Endothelial cell of umbilical vein (primary cell): ENCODE measurements around the gene DTD1. TPM values are rescaled to one million over a fixed set of nuclear protein-coding genes. Genes with fewer than 3 reads are reported as not detected.

Experiments
- BruUV-seq: library from RNA; stranded (reverse); fragments of 400-500 nt; replicated peaks from 2 replicates; lab custom pipeline; 2021; lab: Mats Ljungman, UMichigan
- CTCF ChIA-PET: fragments of 300-600, 350-600 bp; sonication (Branson Sonifier 250); formaldehyde crosslinking; loops from one replicate; lab custom pipeline; 2021; ENCODE audit warnings: antibody characterized with exemption, inconsistent platforms; lab: Charles Lee
- POLR2A ChIA-PET: fragments of 300-600, 350-600 bp; sonication (Branson Sonifier 250); formaldehyde crosslinking; loops from one replicate; lab custom pipeline; 2021; ENCODE audit warnings: antibody characterized with exemption, inconsistent platforms; lab: Charles Lee
- DNase-seq: peaks from one replicate; pipeline ENCODE4 v3.0.0-alpha.2; 2011; ENCODE audit warnings: low read depth, low spot score
- FAIRE-seq: peaks from 2 replicates; lab custom pipeline; 2011; peaks lifted over from hg19 to GRCh38; lab: Jason Lieb, UNC
- H2AFZ ChIP-seq: 2 replicates; pipeline ENCODE4 v1.6.0; 2012; ENCODE audit warnings: low read depth, low read length, control low read depth, inconsistent platforms
- H3K27ac ChIP-seq: 2 replicates; pipeline ENCODE4 v1.5.1; 2011; ENCODE audit warnings: low read depth, mild to moderate bottlenecking, control low read depth, low read length, moderate library complexity; ENCODE audit not compliant: insufficient read depth
- H3K27me3 ChIP-seq, 2 experiments: 2 replicates each; pipeline versions ENCODE4 v1.6.0 to v1.6.1; 2011; ENCODE audit warnings: low read length in 2 of 2, mixed read lengths in 1 of 2; ENCODE audit not compliant: control insufficient read depth in 2 of 2, insufficient read depth in 2 of 2
- H3K36me3 ChIP-seq, 2 experiments: 2 replicates in 1 of 2; 3 replicates in 1 of 2; pipeline ENCODE4 v1.5.1; 2011; ENCODE audit warnings: low read length in 2 of 2, mild to moderate bottlenecking in 1 of 2, moderate library complexity in 1 of 2; ENCODE audit not compliant: control insufficient read depth in 2 of 2, insufficient read depth in 2 of 2; ENCODE audit errors: extremely low read depth in 1 of 2
- H3K4me1 ChIP-seq: 3 replicates; pipeline ENCODE4 v1.5.1; 2011; ENCODE audit warnings: mild to moderate bottlenecking, low read length; ENCODE audit not compliant: control insufficient read depth, insufficient read depth; ENCODE audit errors: extremely low read depth
- H3K4me2 ChIP-seq: 2 replicates; pipeline ENCODE4 v1.6.1; 2011; ENCODE audit warnings: low read length, control low read depth, mixed read lengths; ENCODE audit not compliant: insufficient read depth
- H3K4me3 ChIP-seq, 3 experiments: fragments of 200-600 bp in 1 of 3; sonication (generic), shearing (Covaris generic) in 1 of 3; replicated peaks in 1 of 3; 2 replicates each; pipeline ENCODE4 v1.5.1; 2011 to 2016; ENCODE audit warnings: control low read depth in 3 of 3, low read length in 3 of 3, mild to moderate bottlenecking in 2 of 3, inconsistent platforms in 1 of 3, low read depth in 1 of 3, moderate library complexity in 1 of 3; ENCODE audit not compliant: insufficient read depth in 1 of 3
- H3K79me2 ChIP-seq: 2 replicates; pipeline ENCODE4 v1.6.0; 2012; ENCODE audit warnings: low read length, inconsistent platforms; ENCODE audit not compliant: control insufficient read depth, insufficient read depth
- H3K9ac ChIP-seq: replicated peaks from 2 replicates; pipeline ENCODE3; 2011; ENCODE audit warnings: low read length, control low read depth; ENCODE audit not compliant: insufficient read depth; ENCODE audit errors: extremely low read depth
- H3K9me1 ChIP-seq: replicated peaks from 3 replicates; pipeline ENCODE4 v1.6.0; 2011; ENCODE audit warnings: mild to moderate bottlenecking, low read length; ENCODE audit not compliant: control insufficient read depth, insufficient read depth; ENCODE audit errors: extremely low read depth
- H3K9me3 ChIP-seq: replicated peaks from 2 replicates; pipeline ENCODE4 v1.5.1; 2012; ENCODE audit warnings: low read length, inconsistent platforms; ENCODE audit not compliant: control insufficient read depth, insufficient read depth
- H4K20me1 ChIP-seq: replicated peaks from 2 replicates; pipeline ENCODE3; 2011; ENCODE audit warnings: mild to moderate bottlenecking, low read length; ENCODE audit not compliant: control insufficient read depth, insufficient read depth; ENCODE audit errors: extremely low read depth
- CTCF ChIP-seq, 2 donors: IDR thresholded peaks; 1 replicate in 1 of 2; 2 replicates in 1 of 2; pipeline ENCODE4 v1.5.1; 2011; ENCODE audit warnings: low read length in 2 of 2, mild to moderate bottlenecking in 2 of 2, moderate library complexity in 2 of 2, control low read depth in 1 of 2, inconsistent platforms in 1 of 2, low read depth in 1 of 2; ENCODE audit not compliant: insufficient read depth in 1 of 2; ENCODE audit errors: extremely low read depth in 1 of 2
- EZH2 ChIP-seq: IDR thresholded peaks from 2 replicates; pipeline ENCODE4 v1.6.1; 2012; ENCODE audit warnings: borderline replicate concordance, low read depth, mild to moderate bottlenecking, moderate library complexity, low read length, inconsistent platforms; ENCODE audit not compliant: severe bottlenecking
- FOS ChIP-seq: IDR thresholded peaks from 2 replicates; pipeline ENCODE4 v1.6.1; 2011; ENCODE audit warnings: mild to moderate bottlenecking, low read length, moderate library complexity, borderline replicate concordance; ENCODE audit not compliant: insufficient read depth
- GATA2 ChIP-seq: IDR thresholded peaks from 2 replicates; pipeline ENCODE4 v1.7.0; 2011; ENCODE audit warnings: low read depth, mild to moderate bottlenecking, moderate library complexity, mixed read lengths, low read length; ENCODE audit not compliant: insufficient read length, insufficient read depth
- JUN ChIP-seq: IDR thresholded peaks from 2 replicates; pipeline ENCODE4 v1.6.1; 2011; ENCODE audit warnings: borderline replicate concordance, low read depth; ENCODE audit not compliant: insufficient read length, insufficient read depth
- MAX ChIP-seq: IDR thresholded peaks from 2 replicates; pipeline ENCODE4 v1.6.1; 2011; ENCODE audit not compliant: insufficient read depth, insufficient read length
- MYC ChIP-seq: IDR thresholded peaks from one replicate; pipeline ENCODE4 v1.6.1; 2011; ENCODE audit warnings: mild to moderate bottlenecking, low read depth, low read length
- POLR2A ChIP-seq: IDR thresholded peaks from 2 replicates; pipeline ENCODE4 v1.6.1; 2012; ENCODE audit warnings: low read depth, mild to moderate bottlenecking, control low read depth, low read length
- POLR2AphosphoS5 ChIP-seq: IDR thresholded peaks from 2 replicates; pipeline ENCODE4 v1.6.1; 2012; ENCODE audit warnings: low read depth, mild to moderate bottlenecking, control low read depth, low read length, moderate library complexity; ENCODE audit not compliant: insufficient read depth
- dilution Hi-C: fragments of 300-500 bp; cut with MboI; formaldehyde crosslinking; loops from one replicate; pipeline ENCODE4 v1.15.0; 2019; ENCODE audit warnings: low sequenced_read_pairs; ENCODE audit not compliant: extremely low pct_ligation_motif_present
- intact Hi-C: fragments of 100-400 bp; cut with micrococcal nuclease; formaldehyde crosslinking; loops from one replicate; pipeline ENCODE4 v1.10.0; 2022
- polyA plus RNA-seq, 4 experiments: library from polyadenylated mRNA; depleted of rRNA in 3 of 4; stranded (reverse) in 3 of 4; unstranded in 1 of 4; fragments of >200 nt; gene quantifications; 2 replicates each; pipeline versions ENCODE4 v1.2.1 to v1.2.3, GENCODE V29; 2011 to 2012; ENCODE audit warnings: missing spikeins in 1 of 4
- total RNA-seq: library from RNA; stranded (reverse); gene quantifications from 2 replicates; pipeline ENCODE4 v1.2.3, GENCODE V29; 2021

Gene DTD1
- total and polyA plus RNA-seq, 2 donors (not counting 3 experiments of a cell fraction or from before 2014, with no cell fraction given) = 48.2 to 50.8 TPM

DNA sequence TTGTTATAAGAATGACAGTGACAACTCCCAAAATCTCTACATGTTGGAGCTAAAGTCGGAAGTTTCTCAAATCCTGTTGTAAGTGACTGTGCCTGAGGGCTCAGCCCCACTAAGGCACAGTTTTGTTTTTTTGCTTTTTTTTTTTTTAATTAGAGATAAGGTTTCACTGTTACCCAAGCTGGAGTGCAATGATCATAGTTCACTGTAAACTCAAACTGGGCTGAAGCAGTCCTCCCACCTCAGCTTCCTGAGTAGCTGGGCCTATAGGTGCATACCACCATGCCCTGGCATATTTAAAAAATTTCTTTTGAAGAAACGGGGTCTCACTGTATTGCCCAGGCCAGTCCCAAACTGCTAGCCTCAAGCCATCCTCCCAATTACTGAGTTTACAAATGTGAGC, 96.9 kb downstream of the DTD1 start:
- H3K9me3 ChIP-seq = no peaks in the 10 kb centered on the region
- POLR2A ChIA-PET = no interaction called here
- H4K20me1 ChIP-seq = no peaks in the 10 kb centered on the region
- H3K4me1 ChIP-seq = no peaks in the 10 kb centered on the region
- no peaks in the 10 kb centered on the region for H3K36me3 ChIP-seq
- TF ChIP-seq JUN (no peak), MAX (no peak), GATA2 (no peak)
- FAIRE-seq = no peak
- H3K4me3 ChIP-seq = no peak overlapping the region
- CTCF ChIA-PET = no interaction called here
- no peaks in the 10 kb centered on the region for H3K27me3 ChIP-seq
- H2AFZ ChIP-seq = no peak overlapping the region
- no peak overlapping the region for H3K9ac ChIP-seq
- no peaks in the 10 kb centered on the region for H3K79me2 ChIP-seq
- no peak overlapping the region for H3K4me2 ChIP-seq
- BruUV-seq = no TSS peak
- H3K9me1 ChIP-seq = no peaks in the 10 kb centered on the region
- no peak for DNase-seq
- intact Hi-C loops = no loop called here
- dilution Hi-C loops = no loop called here
- no peak overlapping the region for H3K27ac ChIP-seq

DNA sequence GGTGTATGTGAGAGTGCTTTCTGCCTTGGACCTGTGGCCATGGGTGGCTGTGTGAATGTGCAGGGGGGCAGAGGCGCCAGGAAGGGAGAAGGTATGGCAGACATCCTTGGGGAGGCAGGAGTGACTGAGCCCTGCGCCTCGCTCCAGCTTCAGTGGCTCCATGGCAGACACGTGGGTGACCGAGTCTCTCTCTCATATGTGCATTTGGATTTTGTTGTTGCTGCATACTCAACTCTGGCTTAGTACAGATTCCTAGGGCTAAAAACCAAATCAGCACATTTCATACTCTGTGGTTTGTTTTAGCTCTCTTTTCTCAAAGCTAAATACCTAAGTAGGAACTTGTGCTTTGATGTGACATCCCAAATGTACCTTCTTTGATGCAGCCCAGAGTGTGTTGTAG, 97.6 kb downstream of the DTD1 start:
- ChIA-PET CTCF (no interaction called here), POLR2A (interaction anchor here (0.6 kb wide), 1 partner anchor 1341 kb away, joined by 3 read pairs; no protein-coding TSS in a partner anchor)
- intact Hi-C loops (no loop called here), dilution Hi-C loops (no loop called here)
- Histone ChIP-seq H3K9ac (no peak overlapping the region), H3K79me2 (no peaks in the 10 kb centered on the region), H3K4me3 (no peak overlapping the region), H3K27me3 (no peaks in the 10 kb centered on the region), H3K9me3 (no peaks in the 10 kb centered on the region), H3K4me1 (no peaks in the 10 kb centered on the region), H3K27ac (no peak overlapping the region), H2AFZ (no peak overlapping the region), H3K4me2 (no peak overlapping the region), H3K9me1 (no peaks in the 10 kb centered on the region), H3K36me3 (no peaks in the 10 kb centered on the region), H4K20me1 (no peaks in the 10 kb centered on the region)
- FAIRE-seq = no peak
- no peak for DNase-seq
- BruUV-seq = no TSS peak
- TF ChIP-seq MYC (no peak), POLR2AphosphoS5 (no peak), CTCF (IDR thresholded peaks at IDR 0.05; ENCODE audit: extremely low read depth in 1 of 2, insufficient read depth in 1 of 2, low read depth in 1 of 2, low read length in 2 of 2) (no peak), GATA2 (no peak), POLR2A (no peak), EZH2 (no peak), JUN (no peak), MAX (no peak), FOS (no peak)
